Stimulated activated naive CD8-positive, alpha-beta T cell treated with anti-CD3 and anti-CD28 coated beads, Interleukin-15, Interleukin-2, amounts not matched to agents 100 U/mL and 50 U/mL, for 24 hours (primary cell): ENCODE results near the gene CACNA2D2.

Experiments
- ATAC-seq: fragments of 150-1000 bp; cut with Tn5 transposase; one replicate; pipeline ENCODE4 v1.10.0; 2021
- DNase-seq: peaks from one replicate; pipeline ENCODE4 v3.0.0; 2021

The CACNA2D2 gene

GRCh38 chr3:50459785-50460184 is 43.6 kb downstream of the CACNA2D2 start:
- ATAC-seq (no peak), DNase-seq (no peak)

DNA sequence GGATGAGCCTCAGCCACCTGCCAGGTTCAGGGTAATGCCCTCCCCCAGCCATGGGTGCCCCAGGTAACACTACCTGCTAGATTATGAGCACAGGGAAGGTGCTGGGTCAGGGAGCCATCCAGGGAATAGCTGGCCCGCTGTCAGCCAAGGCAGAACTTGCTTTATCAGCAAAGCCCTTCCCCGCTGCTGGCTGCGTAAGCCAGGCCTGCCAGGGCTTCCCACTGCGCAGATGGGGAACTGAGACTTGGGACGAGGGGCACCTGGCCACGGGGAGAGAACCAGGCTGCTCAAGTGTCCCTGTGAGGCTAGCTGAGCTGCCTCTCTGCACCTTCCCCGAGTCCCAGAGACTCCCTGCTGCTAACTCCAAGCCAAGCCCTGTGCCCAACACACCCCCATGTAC is 45.4 kb downstream of the CACNA2D2 start:
- DNase-seq (no peak), ATAC-seq (no peak)

DNA sequence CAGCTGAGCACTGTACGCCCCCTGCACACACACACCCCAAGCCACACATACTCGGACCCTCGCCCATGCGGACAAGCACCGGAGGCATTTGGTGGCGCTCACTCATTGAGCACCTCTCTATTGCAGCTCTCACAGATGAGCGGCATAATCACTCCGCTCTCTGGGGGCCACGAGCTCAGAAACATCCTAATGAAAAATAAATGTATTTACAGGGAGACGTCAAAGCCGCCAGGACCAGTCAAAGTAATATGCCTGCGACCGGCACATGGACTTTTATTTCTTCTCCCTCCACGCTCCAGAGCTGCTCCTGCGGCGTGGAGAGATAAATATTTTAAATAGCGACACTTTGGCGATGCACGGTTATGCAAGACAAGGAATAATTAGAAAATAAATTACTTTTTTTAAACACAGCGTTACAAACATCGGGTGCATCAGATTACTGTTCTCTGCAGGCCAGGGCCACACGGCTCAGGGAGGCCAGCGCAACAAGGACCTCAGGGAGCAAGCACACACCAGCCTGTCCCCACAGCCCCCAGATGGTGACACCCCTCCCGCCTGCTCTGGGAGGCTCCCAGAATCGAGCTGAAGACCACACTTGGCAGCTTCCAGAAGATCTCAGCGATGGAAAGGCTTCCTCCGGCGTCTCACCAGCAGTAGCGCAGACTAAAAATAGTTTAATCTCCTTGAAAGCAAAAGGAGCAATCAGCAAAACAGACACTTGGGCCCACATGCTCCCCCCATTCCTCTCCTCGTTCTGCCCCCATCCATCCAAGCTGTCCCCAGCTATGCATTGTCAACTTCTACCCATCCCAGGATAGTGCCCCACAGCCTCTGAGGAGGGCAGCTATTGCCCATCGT is 48.0 kb downstream of the CACNA2D2 start:
- DNase-seq, result no peak
- ATAC-seq, result no peak

DNA sequence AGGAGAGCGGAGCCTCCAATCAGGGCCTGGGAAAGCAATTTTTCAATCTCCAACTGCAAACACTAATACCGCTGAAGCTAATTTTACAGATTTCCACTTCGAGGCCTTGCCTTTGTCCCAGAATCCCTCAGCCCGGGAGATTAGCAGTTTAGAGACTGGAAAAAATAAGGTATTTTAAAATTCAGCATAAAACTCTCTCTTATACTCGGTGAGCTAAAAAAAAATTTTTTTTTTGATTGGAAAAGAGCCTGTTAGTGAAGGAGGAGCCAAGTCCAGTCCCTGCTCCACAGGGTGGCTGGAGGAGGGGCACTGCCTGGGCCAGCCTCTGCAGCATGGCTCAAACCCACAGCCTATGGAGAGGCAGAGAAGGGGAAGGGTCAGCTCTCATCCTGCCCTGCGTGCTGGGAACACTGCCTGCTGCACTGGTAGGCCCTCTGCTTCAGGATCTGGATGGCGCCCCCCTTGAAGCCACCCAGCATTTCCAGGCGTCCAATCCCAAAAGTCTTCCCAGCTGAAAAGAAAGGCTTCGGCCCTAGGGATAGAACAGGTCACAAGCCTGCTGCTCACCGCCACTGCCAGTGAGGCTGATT is 48.9 kb downstream of the CACNA2D2 start:
- DNase-seq (no peak), ATAC-seq (no peak)

GRCh38 chr3:50453907-50454306 is 49.5 kb downstream of the CACNA2D2 start:
- DNase-seq (no peak), ATAC-seq (no peak)

GRCh38 chr3:50450209-50450921 is 53.1 kb downstream of the CACNA2D2 start:
- ATAC-seq, result peak; percentile 76

DNA sequence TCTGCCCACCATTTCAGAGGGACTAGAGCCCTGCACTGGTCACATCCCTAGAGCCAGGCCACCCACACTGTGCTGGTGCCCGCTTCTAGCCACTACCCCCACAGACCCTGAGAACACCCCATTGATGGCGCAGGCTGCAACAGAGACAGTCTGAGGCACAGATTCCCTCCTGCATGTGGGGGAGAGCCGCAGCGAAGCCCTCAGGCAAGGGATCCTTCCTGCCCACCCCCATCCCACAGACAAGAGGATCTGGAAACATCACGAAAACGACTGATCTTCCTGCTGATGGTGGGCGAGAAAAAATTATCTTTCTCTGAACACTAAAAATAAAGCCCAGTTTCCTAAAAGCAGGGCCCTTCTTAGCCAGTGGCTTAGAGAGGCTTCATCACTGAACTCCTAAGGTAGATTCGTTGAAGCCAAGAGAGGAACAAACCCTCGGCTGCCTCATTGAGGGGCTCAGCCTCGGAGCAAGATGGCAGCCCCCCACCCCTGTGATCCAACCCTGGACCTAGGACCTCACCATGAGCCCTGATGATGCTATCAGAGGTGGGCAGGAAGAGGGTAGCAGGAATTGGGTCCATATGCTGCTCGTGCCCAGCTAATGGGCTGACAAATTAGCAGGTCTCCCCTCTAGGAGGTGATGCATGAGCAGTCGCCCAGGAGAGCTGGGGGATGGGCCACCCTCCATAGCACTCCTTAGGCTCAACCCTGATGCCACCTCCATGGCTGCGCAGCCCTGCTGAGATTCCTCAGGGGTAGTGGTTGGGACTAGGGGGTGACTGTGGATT is 54.5 kb downstream of the CACNA2D2 start:
- ATAC-seq (no peak), DNase-seq (no peak)

More at GRCh38 chr3:50450209-50450921, 53.1 kb downstream of the CACNA2D2 start:
- peak; percentile 79 for DNase-seq

GRCh38 chr3:50447290-50447840 is 56.1 kb downstream of the CACNA2D2 start:
- DNase-seq (no peak), ATAC-seq (no peak)

DNA sequence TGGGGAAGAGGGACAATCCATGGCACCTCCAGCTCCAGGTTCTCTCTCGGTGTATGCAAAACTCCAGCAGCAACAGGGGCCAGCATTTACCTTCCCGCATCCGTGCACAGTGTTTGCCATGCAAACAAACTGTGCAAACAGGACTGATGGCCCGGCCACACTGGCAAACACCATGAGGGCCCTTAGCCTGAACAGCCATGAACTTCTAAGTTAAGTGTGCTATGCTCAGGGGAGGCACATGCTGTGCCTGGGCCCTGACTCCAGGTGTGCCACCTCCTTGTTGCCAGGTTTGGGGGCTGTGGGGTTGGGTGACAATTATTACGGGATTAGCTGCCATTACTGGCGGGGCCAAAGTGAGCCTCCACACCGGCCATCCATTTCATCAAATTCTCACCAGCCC is 57.5 kb downstream of the CACNA2D2 start:
- DNase-seq, result no peak
- no peak for ATAC-seq

DNA sequence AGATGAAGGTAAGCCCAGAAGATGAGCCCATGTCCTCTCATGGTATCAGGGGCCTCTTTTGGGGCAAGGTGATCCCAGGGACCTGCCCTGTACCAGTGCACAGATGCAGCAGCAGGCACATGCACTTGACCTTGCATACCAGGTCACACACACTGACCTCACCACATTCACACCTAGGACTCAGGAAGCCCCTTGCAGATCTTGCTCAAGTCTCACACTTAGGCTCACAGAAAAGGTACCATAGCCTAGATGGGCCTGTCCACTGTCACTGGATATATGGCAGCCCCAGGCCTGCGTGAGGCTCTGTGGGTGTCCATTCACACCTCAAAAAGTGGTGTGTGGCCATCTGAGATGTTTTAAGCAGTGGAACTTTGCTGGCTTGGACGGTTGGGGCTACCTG is 58.7 kb downstream of the CACNA2D2 start:
- ATAC-seq, result no peak
- DNase-seq, result no peak

DNA sequence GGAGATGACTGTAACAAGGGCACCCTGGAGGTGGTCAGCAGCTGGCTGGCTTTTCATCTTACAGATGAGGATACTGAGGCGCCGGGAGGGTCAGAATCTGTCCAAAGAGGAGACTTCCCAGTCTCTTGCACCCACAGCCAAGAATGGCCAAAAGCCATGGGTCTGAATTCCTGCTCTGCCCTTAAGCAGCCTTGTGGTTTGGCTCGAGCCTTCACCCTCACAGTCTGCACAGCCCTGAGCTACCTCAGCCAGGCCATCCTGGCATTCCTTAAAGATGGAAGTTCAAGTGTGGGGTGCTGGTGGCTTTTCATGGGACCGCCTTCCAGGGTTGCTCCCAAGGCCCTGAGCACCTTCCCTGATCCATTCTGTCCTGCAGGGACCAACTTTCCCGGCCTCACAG is 59.2 kb downstream of the CACNA2D2 start:
- no peak for ATAC-seq

GRCh38 chr3:50442945-50443579 is 60.4 kb downstream of the CACNA2D2 start:
- DNase-seq (no peak), ATAC-seq (no peak)

More for the DNA sequence above, 59.2 kb downstream of the CACNA2D2 start:
- no peak for DNase-seq

DNA sequence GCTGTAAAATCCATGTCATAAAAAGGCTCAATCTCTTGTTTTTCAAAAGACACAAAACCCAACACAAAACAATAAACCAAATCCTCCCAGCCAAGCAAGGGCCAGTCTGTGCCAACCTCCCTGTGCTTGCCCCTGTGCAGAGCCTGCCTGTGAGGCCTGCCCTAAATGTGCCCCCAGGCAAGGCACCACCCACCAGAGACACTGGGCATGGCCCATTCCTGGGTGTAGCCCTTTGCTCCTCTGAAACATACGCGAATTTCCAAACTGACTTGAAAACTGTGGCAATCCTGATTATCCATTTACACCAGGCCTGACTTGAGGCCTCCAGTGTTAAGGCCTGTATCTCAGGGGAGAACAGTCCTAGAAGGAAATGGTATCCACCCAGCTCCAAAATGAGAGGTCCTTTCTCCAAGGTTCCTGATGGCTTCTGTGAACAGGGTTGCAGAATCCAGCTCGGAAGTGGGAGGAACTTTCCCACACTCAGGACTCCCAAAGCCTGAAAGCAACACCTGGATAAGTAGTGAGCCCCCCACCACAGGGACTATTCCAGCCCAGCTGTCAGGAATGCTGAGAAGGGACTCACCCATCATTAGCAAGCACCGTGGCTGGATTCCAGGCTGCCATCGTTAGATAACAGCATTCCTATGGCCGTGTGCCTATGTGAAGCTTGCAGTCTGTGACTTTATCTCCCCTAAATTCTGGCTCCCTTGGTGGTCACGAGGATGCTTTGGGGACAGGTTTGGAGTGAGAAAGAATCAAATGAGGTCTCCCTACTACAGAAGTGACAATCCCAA is 61.8 kb downstream of the CACNA2D2 start:
- ATAC-seq, result no peak
- no peak for DNase-seq

- ATAC-seq (peak; percentile 81), DNase-seq (peak; percentile 83)
Measured at GRCh38 chr3:50436114-50436674, 67.2 kb downstream of the CACNA2D2 start.

- no peak for ATAC-seq
- DNase-seq, result no peak
Measured at GRCh38 chr3:50435371-50436113, 67.9 kb downstream of the CACNA2D2 start.

- ATAC-seq (no peak), DNase-seq (no peak)
Measured at GRCh38 chr3:50433954-50434353, 69.5 kb downstream of the CACNA2D2 start.

DNA sequence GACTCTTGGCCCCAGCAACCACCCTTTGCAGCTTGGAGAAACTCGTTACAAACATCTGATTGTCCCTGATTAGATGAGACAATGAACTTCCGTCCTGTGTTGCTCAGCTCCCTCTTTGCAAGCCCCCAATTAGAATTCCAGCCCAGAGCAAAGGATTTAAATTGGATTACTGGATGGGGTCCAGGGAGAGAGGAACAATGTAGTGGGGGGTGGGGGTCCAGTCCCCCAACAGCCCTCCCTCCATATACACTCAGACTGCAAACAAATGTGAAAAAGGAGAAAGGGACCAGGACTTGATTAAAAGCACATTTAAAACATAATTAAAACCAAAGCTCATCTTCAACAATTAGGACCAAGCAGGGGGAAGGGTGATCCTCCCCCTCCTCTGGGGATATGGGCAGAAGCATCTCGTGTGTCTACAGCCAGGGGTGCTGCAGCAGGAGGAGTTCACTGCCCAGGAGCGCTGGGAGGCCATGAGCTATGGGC is 72.4 kb downstream of the CACNA2D2 start:
- ATAC-seq, result no peak

DNA sequence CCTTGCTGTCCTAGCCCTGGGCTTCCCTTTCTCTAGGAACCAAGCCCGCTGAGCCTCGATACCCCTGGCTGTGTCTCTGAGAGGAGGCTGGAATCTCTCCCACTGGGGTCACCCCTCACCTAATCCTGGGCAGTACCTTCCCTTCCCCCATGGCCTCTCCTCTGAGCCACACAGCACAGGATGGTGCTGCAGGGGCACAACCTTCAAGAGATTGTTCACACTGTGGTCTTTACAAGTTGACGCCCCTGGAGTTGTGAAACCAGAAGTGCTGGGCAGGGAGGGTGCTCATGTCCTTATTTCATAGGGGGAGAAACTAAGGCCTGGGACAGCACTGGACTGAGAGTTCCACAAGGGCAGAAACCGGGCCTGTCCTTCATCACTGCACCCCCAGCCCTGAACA is 73.2 kb downstream of the CACNA2D2 start:
- DNase-seq, result no peak
- ATAC-seq, result no peak

More for the DNA sequence above, 72.4 kb downstream of the CACNA2D2 start:
- no peak for DNase-seq

- ATAC-seq, result peak; percentile 28
- DNase-seq, result no peak
Measured at GRCh38 chr3:50428007-50428633, 75.3 kb downstream of the CACNA2D2 start.
